KMS-11 (cell line): Measurements from ENCODE around the gene SNTG2.

ENCODE experiments used
- H2AFZ ChIP-seq: fragments of 200-600 bp; sonication (generic); 2 replicates; pipeline ENCODE4 v1.6.1; 2016; ENCODE audit warnings: antibody characterized with exemption, mixed run types, low read depth
- H3K27ac ChIP-seq: fragments of 200-600 bp; sonication (generic); 2 replicates; pipeline ENCODE4 v1.6.1; 2016; ENCODE audit warnings: mild to moderate bottlenecking, mixed run types
- H3K27me3 ChIP-seq: fragments of 200-600 bp; sonication (generic); 2 replicates; pipeline ENCODE4 v1.6.1; 2017; ENCODE audit warnings: mild to moderate bottlenecking, low read depth, mixed run types, moderate library complexity; ENCODE audit not compliant: insufficient read depth
- H3K36me3 ChIP-seq: fragments of 200-600 bp; sonication (generic); 2 replicates; pipeline ENCODE4 v1.6.1; 2017; ENCODE audit warnings: mild to moderate bottlenecking, mixed run types; ENCODE audit not compliant: insufficient read depth
- H3K4me1 ChIP-seq: fragments of 200-600 bp; sonication (generic); 2 replicates; pipeline ENCODE4 v1.6.1; 2016; ENCODE audit warnings: mild to moderate bottlenecking, low read depth, mixed run types; ENCODE audit not compliant: poor library complexity, severe bottlenecking
- H3K4me2 ChIP-seq: fragments of 200-600 bp; sonication (generic); 2 replicates; pipeline ENCODE4 v1.7.0; 2016; ENCODE audit warnings: mild to moderate bottlenecking, mixed run types
- H3K4me3 ChIP-seq: fragments of 200-600 bp; sonication (generic); IDR thresholded peaks from 2 replicates; pipeline ENCODE4 v1.6.1; 2017; ENCODE audit warnings: low read depth, low read length, mixed read lengths; ENCODE audit not compliant: insufficient read depth
- H3K79me2 ChIP-seq: fragments of 200-600 bp; sonication (generic); 2 replicates; pipeline ENCODE4 v1.6.1; 2016; ENCODE audit warnings: low read depth, mixed run types; ENCODE audit not compliant: insufficient read depth
- H3K9ac ChIP-seq: fragments of 200-600 bp; sonication (generic); 2 replicates; pipeline ENCODE4 v1.6.1; 2016; ENCODE audit warnings: mild to moderate bottlenecking, mixed run types
- H4K20me1 ChIP-seq: fragments of 200-600 bp; sonication (generic); 2 replicates; pipeline ENCODE4 v1.6.1; 2016; ENCODE audit warnings: mild to moderate bottlenecking, mixed run types; ENCODE audit not compliant: insufficient read depth
- TF ChIP-seq, protein P1 (sequence below): fragments of 200-600 bp; sonication (generic); conservative IDR thresholded peaks from 2 replicates; pipeline ENCODE4 v1.6.1; 2017; ENCODE audit warnings: low read depth, mild to moderate bottlenecking, antibody characterized with exemption, low read length, moderate library complexity, mixed read lengths

The SNTG2 gene

DNA sequence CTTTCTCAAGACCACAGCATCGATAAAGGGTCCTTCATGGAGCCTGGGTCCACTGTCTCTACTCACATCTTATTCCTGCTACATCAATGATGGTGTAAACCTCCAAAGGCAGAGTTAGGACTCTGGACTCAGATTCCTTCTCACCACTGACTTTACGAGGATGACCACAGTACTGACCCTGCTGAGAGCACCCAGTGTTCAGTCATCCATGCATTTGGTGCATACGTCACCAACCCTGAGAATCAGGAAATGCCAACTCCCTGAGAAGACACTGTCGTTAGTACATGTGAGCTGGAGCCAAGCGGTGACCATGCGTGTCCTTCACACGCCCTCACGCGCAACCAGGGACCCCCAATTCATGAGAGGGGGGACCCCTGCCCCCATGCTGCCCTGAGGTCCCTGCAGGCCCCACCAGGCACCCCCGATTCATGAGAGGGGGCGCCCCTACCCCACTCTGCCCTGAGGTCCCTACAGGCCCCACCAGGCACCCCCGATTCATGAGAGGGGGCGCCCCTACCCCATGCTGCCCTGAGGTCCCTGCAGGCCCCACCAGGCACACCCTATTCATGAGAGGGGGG, 284.2 kb downstream of the SNTG2 start:
- Histone ChIP-seq H3K79me2 (no peaks in the 10 kb centered on the region), H2AFZ (no peak overlapping the region), H3K4me1 (no peaks in the 10 kb centered on the region), H4K20me1 (no peaks in the 10 kb centered on the region), H3K4me3 (no peak overlapping the region), H3K27me3 (no peaks in the 10 kb centered on the region), H3K36me3 (no peaks in the 10 kb centered on the region), H3K9ac (no peak overlapping the region), H3K27ac (no peak overlapping the region), H3K4me2 (no peak overlapping the region)
- TF ChIP-seq, protein P1, sequence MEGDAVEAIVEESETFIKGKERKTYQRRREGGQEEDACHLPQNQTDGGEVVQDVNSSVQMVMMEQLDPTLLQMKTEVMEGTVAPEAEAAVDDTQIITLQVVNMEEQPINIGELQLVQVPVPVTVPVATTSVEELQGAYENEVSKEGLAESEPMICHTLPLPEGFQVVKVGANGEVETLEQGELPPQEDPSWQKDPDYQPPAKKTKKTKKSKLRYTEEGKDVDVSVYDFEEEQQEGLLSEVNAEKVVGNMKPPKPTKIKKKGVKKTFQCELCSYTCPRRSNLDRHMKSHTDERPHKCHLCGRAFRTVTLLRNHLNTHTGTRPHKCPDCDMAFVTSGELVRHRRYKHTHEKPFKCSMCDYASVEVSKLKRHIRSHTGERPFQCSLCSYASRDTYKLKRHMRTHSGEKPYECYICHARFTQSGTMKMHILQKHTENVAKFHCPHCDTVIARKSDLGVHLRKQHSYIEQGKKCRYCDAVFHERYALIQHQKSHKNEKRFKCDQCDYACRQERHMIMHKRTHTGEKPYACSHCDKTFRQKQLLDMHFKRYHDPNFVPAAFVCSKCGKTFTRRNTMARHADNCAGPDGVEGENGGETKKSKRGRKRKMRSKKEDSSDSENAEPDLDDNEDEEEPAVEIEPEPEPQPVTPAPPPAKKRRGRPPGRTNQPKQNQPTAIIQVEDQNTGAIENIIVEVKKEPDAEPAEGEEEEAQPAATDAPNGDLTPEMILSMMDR, result no peak

DNA sequence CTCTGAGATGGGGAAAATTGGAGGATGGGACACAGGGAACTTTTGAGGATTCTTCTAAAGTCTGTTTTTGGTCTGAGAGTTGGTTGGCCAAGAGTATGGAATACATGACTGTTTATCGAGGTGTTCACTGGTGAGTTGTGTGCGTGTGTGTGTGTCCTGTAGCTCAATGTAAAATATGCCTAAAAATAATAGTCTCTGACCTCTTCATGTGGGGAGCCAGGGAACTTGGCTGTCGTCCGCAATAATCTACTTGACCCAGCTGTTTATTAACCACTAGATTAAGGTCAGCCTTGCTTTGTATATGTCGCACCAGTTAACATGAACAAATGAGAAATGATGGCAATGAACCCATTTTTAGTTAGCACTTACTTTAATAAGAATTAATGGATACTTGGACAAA, 285.2 kb downstream of the SNTG2 start:
- Histone ChIP-seq H2AFZ (no peak overlapping the region), H3K27me3 (no peaks in the 10 kb centered on the region), H3K9ac (no peak overlapping the region), H4K20me1 (no peaks in the 10 kb centered on the region), H3K36me3 (no peaks in the 10 kb centered on the region), H3K4me1 (no peaks in the 10 kb centered on the region), H3K4me3 (no peak overlapping the region), H3K4me2 (no peak overlapping the region), H3K79me2 (no peaks in the 10 kb centered on the region), H3K27ac (no peak overlapping the region)
- TF ChIP-seq, protein P1, result no peak

DNA sequence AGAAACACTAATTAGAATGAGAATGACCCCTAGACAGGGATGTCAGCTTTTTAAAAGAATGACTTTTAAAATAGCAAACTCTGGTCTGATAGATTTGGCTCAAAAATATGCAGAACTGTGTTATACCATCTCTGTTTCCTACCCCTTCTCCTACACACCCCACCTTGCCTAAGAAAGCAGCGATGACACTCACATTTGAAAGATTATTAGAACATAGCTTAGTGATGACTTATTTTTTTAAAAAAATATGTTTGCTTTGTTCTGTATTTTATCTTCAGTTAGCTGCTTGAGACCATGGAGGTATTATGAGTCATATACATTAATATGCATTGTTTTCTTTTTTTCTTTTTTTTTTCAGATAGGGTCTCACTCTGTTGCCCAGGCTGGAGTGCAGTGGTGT, 286.0 kb downstream of the SNTG2 start:
- Histone ChIP-seq H2AFZ (no peak overlapping the region), H3K9ac (no peak overlapping the region), H3K27ac (no peak overlapping the region), H3K4me1 (no peaks in the 10 kb centered on the region), H3K4me2 (no peak overlapping the region), H3K4me3 (no peak overlapping the region), H3K79me2 (no peaks in the 10 kb centered on the region), H3K36me3 (no peaks in the 10 kb centered on the region), H4K20me1 (no peaks in the 10 kb centered on the region), H3K27me3 (no peaks in the 10 kb centered on the region)
- TF ChIP-seq, protein P1, result no peak

DNA sequence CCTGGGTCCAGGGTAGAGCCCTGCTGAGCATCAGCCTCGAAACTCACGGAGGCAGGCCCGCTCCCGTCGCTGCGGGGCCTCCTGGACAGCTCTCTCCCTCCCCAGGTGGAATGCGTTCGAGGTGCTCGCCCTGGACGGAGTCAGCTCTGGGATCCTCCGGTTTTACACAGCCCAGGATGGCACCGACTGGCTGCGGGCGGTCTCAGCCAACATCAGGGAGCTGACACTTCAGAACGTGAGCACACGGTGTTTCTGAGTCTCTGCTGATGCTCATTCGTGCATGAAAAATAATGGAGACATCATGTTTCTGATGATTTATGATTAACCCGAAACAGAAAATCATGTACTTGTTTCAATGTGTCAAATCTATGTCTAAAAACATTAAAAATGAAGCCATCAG, 287.1 kb downstream of the SNTG2 start:
- TF ChIP-seq, protein P1, result no peak
- Histone ChIP-seq H2AFZ (no peak overlapping the region), H3K9ac (no peak overlapping the region), H3K27me3 (no peaks in the 10 kb centered on the region), H3K36me3 (no peaks in the 10 kb centered on the region), H3K4me3 (no peak overlapping the region), H4K20me1 (no peaks in the 10 kb centered on the region), H3K4me1 (no peaks in the 10 kb centered on the region), H3K4me2 (no peak overlapping the region), H3K27ac (no peak overlapping the region), H3K79me2 (no peaks in the 10 kb centered on the region)
